Ureter (tissue), 1 donor: ENCODE measurements around the gene EPB41L4B. TPM values are rescaled to one million over a fixed set of nuclear protein-coding genes. Genes with fewer than 3 reads are reported as not detected.

Source experiments
- DNase-seq: peaks from one replicate; pipeline ENCODE4 v3.0.0-alpha.2; 2020; ENCODE audit warnings: low spot score
- total RNA-seq: library from RNA; stranded (reverse); gene quantifications from one replicate; pipeline ENCODE4 v1.2.4, GENCODE V29; 2023
- donor health status: DM: yes; HTN: yes; CAD: no.

Gene EPB41L4B
- total RNA-seq, 1 donor from 2014 or later, result 15.9 TPM

GRCh38 chr9:109270971-109271925, 49.6 kb downstream of the EPB41L4B start:
- DNase-seq, result no peak

- no peak for DNase-seq
Measured at GRCh38 chr9:109270441-109270840, 50.4 kb downstream of the EPB41L4B start.

- DNase-seq, result no peak
Measured at GRCh38 chr9:109269839-109270238, 51.0 kb downstream of the EPB41L4B start.

GRCh38 chr9:109269081-109269480, 51.8 kb downstream of the EPB41L4B start:
- no peak for DNase-seq

DNA sequence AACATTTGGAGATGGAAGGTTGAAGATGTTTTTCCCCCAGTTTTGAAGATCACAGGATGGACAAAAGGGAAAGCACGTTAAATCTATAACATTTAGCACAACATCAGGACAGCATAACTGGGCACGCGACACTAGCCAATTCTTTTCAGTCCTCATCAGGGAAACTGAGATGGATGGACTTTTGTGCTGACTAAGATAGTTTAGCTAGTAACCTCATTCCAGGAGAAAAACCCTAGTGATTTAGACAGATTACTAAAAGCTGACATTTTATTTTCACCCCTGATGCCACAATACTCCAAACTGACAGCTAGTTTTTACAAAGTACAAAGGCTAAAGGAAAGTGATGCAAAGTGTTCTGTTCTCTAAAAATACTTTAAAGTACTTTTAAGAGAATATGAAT, 53.3 kb downstream of the EPB41L4B start:
- DNase-seq, result no peak

DNA sequence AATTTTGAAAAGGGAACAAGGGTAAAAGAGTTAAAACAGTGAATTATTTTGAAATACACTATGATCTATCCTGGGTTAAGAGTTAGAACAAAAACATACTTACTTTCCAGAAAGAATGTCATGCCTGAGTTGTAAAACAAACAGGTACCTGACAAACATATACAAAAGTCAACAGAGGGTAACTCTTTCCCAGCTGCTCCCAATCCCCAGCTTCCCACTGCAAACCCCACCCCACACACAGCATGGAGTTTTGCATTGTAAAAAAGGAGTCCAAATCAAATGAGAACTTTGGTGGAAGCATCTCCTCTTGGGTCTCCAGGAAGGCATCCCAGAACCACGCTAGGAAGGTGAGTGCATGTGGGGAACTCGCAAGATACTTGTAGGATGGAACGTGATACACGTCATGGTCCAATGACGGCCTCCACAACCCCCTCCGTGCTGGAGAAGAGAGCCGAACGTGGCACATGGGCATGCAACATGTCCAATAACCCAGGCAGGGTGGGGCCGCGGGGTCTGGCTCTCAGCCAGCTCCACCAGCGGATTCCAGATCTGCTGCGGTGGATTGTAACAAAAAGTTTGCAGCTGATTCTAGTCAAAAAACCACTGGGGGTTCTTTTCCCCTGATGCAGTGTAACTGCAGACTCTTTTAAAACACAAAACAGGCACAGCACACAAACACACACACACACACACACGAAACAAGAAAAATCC, 55.8 kb downstream of the EPB41L4B start:
- DNase-seq, result peak; percentile 62

DNA sequence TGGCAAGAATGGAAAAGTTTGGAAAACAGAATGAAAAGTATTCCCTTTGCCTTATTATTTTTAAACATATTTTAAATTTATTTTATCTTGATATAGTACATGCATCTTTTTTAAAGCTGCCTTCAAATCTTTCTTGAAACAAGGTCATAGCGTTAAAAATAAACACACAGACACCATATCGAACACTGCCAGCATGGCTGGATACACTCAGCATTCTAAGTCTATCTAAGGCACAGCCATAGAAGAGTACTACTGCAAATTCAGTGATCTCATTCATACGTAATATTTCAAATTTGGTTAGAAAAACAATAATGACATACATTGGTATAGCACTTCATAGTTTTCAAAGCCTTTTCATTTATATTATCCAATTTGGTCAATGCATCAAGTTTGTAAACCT, 57.5 kb downstream of the EPB41L4B start:
- DNase-seq, result no peak

GRCh38 chr9:109258481-109259302, 62.2 kb downstream of the EPB41L4B start:
- DNase-seq, result no peak

- DNase-seq, result no peak
Measured at GRCh38 chr9:109256336-109256735, 64.5 kb downstream of the EPB41L4B start.

- DNase-seq, result no peak
Measured at GRCh38 chr9:109255394-109255793, 65.5 kb downstream of the EPB41L4B start.

DNA sequence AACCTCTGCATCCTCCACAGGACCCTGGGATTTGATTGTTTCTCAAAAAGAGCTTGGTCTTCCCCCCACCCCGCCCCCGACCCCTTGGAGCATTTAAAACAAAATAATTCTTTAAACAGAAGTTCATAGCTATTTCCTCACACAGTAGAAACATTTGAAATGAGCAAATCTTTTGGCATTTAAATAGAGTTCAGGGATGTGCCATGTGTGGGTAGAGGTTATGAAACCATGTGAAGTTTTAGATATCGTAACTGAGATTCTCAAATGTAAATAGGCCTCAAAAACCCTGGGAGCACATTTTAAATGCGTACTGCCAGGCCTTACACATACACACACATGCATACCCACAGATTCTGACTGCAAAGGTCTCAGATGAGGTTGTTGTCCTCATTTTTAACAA, 66.5 kb downstream of the EPB41L4B start:
- no peak for DNase-seq

DNA sequence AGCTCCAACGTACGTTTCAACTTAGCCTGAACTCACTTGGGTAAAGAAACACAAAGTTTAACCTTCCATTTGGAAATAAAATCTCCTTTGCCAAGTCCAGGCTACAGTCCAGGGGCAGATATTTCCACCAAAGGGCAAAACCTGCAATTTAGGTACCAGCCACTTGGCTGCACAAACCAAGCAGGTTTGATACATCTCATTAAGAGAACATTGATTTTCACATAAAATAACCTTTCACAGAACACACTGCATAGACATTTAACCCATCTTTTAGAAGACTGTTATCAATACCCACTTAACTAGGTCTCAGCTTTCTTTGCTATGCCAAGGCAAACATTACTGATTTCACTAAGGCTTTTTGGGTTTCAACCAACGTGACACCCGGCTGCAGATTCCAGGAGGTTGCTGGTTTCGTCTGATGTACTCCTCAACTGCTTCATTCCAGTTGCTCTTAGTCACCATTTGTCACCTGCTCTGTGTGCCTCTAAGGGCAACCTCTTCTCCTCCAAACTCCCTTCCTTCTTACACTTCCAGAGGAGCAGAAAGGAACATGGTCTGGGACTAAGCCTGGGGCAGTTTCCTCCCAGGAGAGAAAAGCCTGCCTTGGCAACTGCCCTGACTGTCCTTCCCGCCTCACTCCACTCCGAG, 67.1 kb downstream of the EPB41L4B start:
- DNase-seq, result no peak

DNA sequence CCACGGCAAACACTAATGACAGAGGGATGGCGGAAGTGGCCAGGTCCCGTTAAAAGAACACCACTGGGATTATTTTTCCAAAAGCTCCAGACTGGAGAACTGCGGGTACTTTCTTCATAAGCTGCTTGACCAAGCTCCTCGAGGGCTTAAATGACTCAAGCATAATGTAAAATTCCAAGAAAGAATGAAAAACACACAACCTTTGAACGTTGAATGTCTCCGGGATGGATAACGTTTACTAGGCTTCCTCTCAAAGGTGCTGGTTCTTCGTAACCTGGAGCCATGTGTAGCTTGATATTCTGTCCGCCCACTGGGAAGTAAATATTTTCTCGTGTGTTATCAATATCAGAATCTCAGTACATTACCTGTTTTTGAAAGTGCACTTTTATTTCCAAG, 67.6 kb downstream of the EPB41L4B start:
- DNase-seq, result no peak

GRCh38 chr9:109252291-109252690, 68.6 kb downstream of the EPB41L4B start:
- DNase-seq, result no peak

DNA sequence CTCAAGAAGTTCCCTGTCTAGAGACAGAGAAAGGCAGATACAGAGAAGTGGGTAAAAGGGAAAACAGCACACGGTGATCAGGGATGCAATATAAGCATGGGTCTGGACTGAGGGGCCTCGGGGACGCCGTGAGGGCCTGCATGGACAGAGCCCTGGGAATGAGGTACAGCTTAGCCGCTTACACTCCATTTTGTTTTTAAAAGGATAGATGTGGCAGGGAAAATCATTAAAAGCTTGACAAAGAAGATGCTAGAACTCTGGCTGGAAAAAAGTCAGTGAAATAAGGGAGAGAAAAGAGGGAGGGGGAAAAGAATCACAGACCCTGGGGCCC, 69.1 kb downstream of the EPB41L4B start:
- DNase-seq, result no peak

DNA sequence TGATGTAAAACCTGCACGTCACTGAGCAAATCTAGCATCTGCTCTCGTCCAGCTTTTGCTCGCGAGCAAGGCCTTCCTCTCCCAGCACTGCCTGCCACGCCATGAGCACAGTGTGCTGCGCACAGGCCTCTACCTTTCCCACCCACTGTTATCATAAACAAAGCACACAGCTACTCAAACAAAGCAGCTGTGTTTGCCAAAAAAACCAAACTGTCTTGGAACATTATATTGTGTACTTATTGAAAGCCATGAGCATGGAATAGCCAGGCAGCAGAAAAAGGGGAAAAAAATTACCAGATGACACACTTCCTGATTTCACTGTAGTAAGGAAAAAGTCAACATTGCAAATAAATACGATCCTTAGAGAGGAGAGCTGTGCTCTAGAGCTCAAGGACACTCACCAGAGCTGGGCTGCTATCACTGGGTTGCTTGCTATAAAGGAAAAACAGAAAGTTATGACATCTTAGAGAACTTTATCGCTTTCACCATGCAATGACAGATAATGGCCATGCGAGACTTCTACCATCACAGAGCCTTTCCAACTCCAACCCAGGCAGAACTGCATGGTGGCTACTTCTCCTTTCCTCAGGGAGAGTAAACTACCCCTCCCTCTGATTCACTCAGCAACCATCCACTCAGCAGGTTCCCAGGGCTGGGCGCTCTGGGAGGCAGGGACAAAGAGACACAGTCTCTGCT, 69.6 kb downstream of the EPB41L4B start:
- no peak for DNase-seq

- no peak for DNase-seq
Measured at GRCh38 chr9:109250771-109251079, 70.1 kb downstream of the EPB41L4B start.

DNA sequence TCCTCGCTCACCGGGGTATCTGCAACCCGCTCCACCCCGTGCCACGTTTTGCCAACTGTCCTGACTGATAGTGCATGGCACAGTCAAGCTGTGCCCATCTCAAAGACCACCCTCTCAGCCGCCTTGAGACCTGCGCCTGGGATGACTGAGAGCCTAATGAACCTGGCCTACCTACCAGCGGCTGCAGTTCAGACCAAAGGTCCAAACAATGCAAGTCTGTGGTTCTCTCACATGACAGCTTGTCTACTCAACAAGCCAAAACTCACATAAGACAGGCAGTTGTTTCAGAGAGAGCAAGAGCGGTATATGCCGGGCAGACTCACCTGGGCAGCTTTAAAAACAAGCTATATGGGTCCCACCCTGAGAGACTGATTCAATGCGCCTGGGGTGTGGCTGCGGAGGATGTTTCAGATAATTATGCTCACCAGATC, 70.5 kb downstream of the EPB41L4B start:
- DNase-seq, result no peak

GRCh38 chr9:109249615-109250014, 71.2 kb downstream of the EPB41L4B start:
- DNase-seq, result no peak

DNA sequence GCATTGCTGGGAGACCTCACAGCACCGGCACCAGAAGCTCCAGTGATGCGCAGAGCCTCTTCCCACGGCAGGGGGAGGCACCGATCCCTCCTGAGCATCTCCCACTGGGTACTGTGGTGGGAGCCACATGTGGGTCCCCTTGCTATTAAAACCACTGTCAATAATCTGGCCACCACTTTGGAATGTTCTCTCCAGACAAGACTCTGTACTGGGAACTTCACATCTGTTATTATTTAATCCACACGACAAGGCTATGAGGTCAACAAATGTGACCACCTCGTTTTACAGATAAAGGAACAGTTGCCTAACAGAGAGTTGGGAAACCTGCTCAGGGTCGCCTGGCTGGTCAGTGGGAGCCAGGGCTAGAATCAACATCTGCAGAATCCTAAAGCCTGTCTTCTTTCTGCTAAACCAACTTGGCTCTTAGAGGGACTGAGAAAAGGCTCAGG, 72.7 kb downstream of the EPB41L4B start:
- DNase-seq, result no peak

GRCh38 chr9:109247228-109247627, 73.6 kb downstream of the EPB41L4B start:
- DNase-seq, result no peak
